Skeletal muscle satellite cell (primary cell): Measurements from ENCODE around the gene RASD1. TPM values are rescaled to one million over a fixed set of nuclear protein-coding genes. Genes with fewer than 3 reads are reported as not detected.

ENCODE experiments used
- small RNA-seq: library from RNA; depleted of rRNA; stranded (forward); fragments of <200 nt; gene quantifications from one replicate; pipeline ENCODE3, GENCODE V24; 2012

Gene RASD1

Small RNA genes lying within 50 kb of the gene (small RNA-seq; reads per million reads assigned to genes)
- gene RF00019 = not detected
